Lung (tissue), 12 donors: ENCODE measurements around the gene CDKAL1. TPM values are rescaled to one million over a fixed set of nuclear protein-coding genes. Genes with fewer than 3 reads are reported as not detected.
"Not testable (repeated sequence)": the region's sequence is repeated elsewhere in the genome, so short reads cannot be mapped to it uniquely, and the experiment has no call there.

Experiments used
- ATAC-seq: fragments of 200-7000 bp; cut with Tn5 transposase; one replicate; pipeline ENCODE4 v1.9.1; 2020; ENCODE audit warnings: moderate number of reproducible peaks; ENCODE audit not compliant: insufficient read depth, low FRiP score
- DNase-seq, 3 donors: peaks; one replicate each; pipeline ENCODE4 v3.0.0-alpha.2; 2013 to 2017
- H3K27ac ChIP-seq, 2 donors: one replicate each; pipeline ENCODE4 v1.5.1; 2013; ENCODE audit warnings: mild to moderate bottlenecking in 2 of 2, moderate library complexity in 2 of 2, control low read depth in 1 of 2, inconsistent platforms in 1 of 2, low read depth in 1 of 2, low read length in 1 of 2
- H3K27me3 ChIP-seq, 3 donors: one replicate each; pipeline ENCODE4 v1.5.1; 2013; ENCODE audit warnings: low read length in 2 of 3; ENCODE audit not compliant: control insufficient read depth in 3 of 3, insufficient read depth in 3 of 3
- H3K36me3 ChIP-seq, 4 donors: one replicate each; pipeline ENCODE4 v1.5.1; 2013; ENCODE audit warnings: low read length in 4 of 4, mild to moderate bottlenecking in 1 of 4, moderate library complexity in 1 of 4; ENCODE audit not compliant: control insufficient read depth in 4 of 4, insufficient read depth in 4 of 4
- H3K4me1 ChIP-seq, 5 donors: one replicate each; pipeline ENCODE4 v1.5.1; 2013; ENCODE audit warnings: low read length in 5 of 5, mild to moderate bottlenecking in 2 of 5, moderate library complexity in 1 of 5; ENCODE audit not compliant: control insufficient read depth in 5 of 5, insufficient read depth in 5 of 5
- H3K4me3 ChIP-seq: one replicate; pipeline ENCODE4 v1.5.1; 2013; ENCODE audit warnings: mild to moderate bottlenecking, control low read depth, moderate library complexity
- H3K9ac ChIP-seq, 2 donors: one replicate each; pipeline ENCODE4 v1.5.1; 2013; ENCODE audit warnings: low read length in 2 of 2, control low read depth in 1 of 2; ENCODE audit not compliant: insufficient read depth in 1 of 2
- H3K9me3 ChIP-seq, 4 donors: one replicate each; pipeline ENCODE4 v1.5.1; 2013; ENCODE audit warnings: low read length in 3 of 4, mild to moderate bottlenecking in 1 of 4, moderate library complexity in 1 of 4; ENCODE audit not compliant: control insufficient read depth in 4 of 4, insufficient read depth in 3 of 4
- WGBS, 2 donors: extraction: QIAGEN DNeasy Blood & Tissue Kit; methylation state at CpG; one replicate each; pipeline ENCODE4 v1.1.7; 2013; 5-methylcytosine and 5-hydroxymethylcytosine counted together
- polyA plus RNA-seq, 2 donors: library from polyadenylated mRNA; stranded (reverse); fragments of 200-250 nt; gene quantifications; one replicate each; pipeline ENCODE4 v1.2.1, GENCODE V29; 2013
- total RNA-seq, 2 donors: library from RNA; depleted of rRNA in 1 of 2; stranded (reverse); fragments of >200 nt in 1 of 2; gene quantifications; one replicate each; pipeline ENCODE4 v1.2.1, GENCODE V29; 2014 to 2021
- TF ChIP-seq, protein P1 (sequence below): IDR thresholded peaks from 2 replicates; pipeline ENCODE4 v1.5.1; 2012; ENCODE audit warnings: mild to moderate bottlenecking; ENCODE audit errors: control extremely low read depth, extremely low read depth
- donor health status: control.
- donor health status: control.
- donor health status: Bipolar disorder and iron deficiency.
- donor health status: healthy.
- donor health status: DM: yes; HTN: yes; CAD: no.

CDKAL1 gene
- total and polyA plus RNA-seq, 4 donors = 4.0 to 39.0 (median 10.0) TPM

DNA sequence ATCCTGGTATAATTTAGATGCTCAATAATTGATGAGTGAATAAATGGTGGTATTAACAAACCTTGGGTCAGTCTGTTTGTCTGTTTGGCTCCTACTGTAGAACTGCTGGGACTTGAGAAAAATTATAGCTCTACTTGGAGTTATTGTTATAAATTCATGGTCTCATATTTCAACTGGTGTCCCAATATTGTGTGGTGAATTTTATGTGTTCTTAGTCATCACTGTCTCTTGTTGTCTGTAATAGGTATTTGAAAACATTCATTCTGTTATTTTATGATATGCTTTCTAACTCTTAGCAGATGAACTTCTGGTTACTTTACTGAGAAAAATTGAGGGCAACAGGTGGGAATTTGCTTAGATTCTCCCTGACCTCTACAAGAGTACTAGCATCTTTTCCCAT is 221.4 kb downstream of the CDKAL1 start:
- no peak overlapping the region for H3K9ac ChIP-seq
- H3K27ac ChIP-seq = no peak overlapping the region
- peaks cover 0 to 2% (median 0%) of the 10 kb centered on the region in 4 donors for H3K36me3 ChIP-seq
- H3K9me3 ChIP-seq = no peaks in the 10 kb centered on the region
- no peak overlapping the region for H3K4me3 ChIP-seq
- DNase-seq (no peak), ATAC-seq (no peak)
- no peaks in the 10 kb centered on the region for H3K27me3 ChIP-seq
- TF ChIP-seq, protein P1, sequence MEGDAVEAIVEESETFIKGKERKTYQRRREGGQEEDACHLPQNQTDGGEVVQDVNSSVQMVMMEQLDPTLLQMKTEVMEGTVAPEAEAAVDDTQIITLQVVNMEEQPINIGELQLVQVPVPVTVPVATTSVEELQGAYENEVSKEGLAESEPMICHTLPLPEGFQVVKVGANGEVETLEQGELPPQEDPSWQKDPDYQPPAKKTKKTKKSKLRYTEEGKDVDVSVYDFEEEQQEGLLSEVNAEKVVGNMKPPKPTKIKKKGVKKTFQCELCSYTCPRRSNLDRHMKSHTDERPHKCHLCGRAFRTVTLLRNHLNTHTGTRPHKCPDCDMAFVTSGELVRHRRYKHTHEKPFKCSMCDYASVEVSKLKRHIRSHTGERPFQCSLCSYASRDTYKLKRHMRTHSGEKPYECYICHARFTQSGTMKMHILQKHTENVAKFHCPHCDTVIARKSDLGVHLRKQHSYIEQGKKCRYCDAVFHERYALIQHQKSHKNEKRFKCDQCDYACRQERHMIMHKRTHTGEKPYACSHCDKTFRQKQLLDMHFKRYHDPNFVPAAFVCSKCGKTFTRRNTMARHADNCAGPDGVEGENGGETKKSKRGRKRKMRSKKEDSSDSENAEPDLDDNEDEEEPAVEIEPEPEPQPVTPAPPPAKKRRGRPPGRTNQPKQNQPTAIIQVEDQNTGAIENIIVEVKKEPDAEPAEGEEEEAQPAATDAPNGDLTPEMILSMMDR = no peak
- H3K4me1 ChIP-seq = peaks cover 0 to 8% (median 0%) of the 10 kb centered on the region in 5 donors

DNA sequence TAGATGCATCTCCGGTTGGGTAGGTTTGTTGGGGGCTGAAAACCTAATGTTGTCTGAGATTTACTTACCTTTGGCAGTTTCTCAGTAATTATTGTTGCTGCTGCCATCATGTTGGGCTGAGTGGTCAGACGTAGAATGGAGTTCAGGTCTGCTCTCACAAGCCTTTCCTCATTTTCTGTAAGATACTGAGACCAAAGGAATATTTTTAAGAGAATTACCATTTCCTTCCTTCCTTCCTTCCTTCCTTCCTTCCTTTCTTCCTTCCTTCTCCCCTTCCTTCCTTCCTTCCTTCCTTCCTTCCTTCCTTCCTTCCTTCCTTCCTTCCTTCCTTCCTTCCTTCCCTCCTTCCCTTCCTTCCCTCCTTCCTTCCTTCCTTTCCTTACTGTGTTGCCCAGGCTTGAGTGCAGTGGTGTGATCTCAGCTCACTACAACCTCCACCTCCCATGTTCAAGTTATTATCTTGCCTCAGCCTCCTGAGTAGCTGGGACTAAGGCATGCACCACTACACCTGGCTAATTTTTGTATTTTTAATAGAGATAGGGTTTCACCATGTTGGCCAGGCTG is 222.4 kb downstream of the CDKAL1 start:
- H3K9me3 ChIP-seq, H3K36me3 ChIP-seq, ATAC-seq, H3K27me3 ChIP-seq, H3K4me1 ChIP-seq, H3K9ac ChIP-seq, H3K4me3 ChIP-seq, H3K27ac ChIP-seq, DNase-seq: not testable (repeated sequence)
- 97 to 99% methylated on average over 2 of the region's 2 CpGs for WGBS, 2 donors

DNA sequence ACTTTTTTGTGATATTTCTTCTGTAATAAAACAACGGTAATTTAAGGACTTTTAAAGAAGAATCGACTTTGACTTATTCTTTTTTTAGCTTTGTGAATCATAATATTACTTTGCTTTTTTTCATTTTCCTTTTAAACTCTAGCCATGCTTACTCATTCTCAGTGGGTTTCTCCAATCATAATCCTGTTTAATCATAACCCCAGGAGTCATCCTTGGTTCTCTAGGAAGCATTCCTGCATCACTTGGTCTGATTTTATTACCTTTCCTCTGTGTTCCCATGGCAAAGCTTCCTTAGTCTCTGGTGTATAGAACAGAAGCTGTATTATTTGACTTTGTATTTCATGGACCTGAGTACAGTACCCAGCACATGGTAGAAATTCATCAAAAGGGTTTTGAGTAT is 223.5 kb downstream of the CDKAL1 start:
- WGBS, 2 donors = 88 to 93% methylated on average over 2 of the region's 2 CpGs
- H3K36me3 ChIP-seq = peaks cover 0 to 2% (median 0%) of the 10 kb centered on the region in 4 donors
- no peak overlapping the region for H3K9ac ChIP-seq
- H3K4me1 ChIP-seq = no peaks in the 10 kb centered on the region
- no peaks in the 10 kb centered on the region for H3K27me3 ChIP-seq
- H3K4me3 ChIP-seq = no peak overlapping the region
- no peaks in the 10 kb centered on the region for H3K9me3 ChIP-seq
- DNase-seq = no peak
- H3K27ac ChIP-seq = no peak overlapping the region
- no peak for ATAC-seq
- TF ChIP-seq, protein P1 = no peak

DNA sequence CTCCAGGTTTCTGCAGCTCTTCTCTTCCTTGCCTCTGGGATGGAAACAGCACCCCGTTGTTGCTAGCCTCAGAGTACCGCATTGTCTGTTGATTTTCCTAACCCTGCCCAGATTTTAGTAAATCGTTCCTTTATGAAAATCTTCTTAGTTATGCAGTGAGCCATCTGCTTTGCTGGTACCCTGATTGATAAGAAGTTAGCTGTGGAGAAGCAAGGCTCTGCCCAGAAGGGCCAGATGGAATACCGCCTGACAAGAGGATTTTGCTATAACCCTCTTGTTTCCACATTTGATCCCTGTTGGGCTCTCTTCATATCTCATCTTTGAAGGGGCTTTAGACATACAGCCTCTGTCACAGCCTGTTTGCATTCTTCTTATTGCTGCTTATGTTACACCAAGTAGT is 229.0 kb downstream of the CDKAL1 start:
- Histone ChIP-seq H3K27ac (no peak overlapping the region), H3K4me1 (no peaks in the 10 kb centered on the region), H3K4me3 (no peak overlapping the region), H3K27me3 (no peaks in the 10 kb centered on the region), H3K9ac (no peak overlapping the region), H3K36me3 (peaks cover 0 to 2% (median 0%) of the 10 kb centered on the region in 4 donors), H3K9me3 (no peaks in the 10 kb centered on the region)
- DNase-seq (no peak), ATAC-seq (no peak)
- TF ChIP-seq, protein P1 = no peak
- 93 to 95% methylated on average over 4 of the region's 4 CpGs for WGBS, 2 donors
